GM13977 (cell line): ENCODE measurements around the gene G6PC2.

Experiments used
- DNase-seq: peaks from one replicate; pipeline ENCODE4 v3.0.0; 2012; ENCODE audit warnings: low spot score
- CTCF ChIP-seq: IDR thresholded peaks from 2 replicates; pipeline ENCODE4 v1.5.1; 2012; ENCODE audit warnings: mild to moderate bottlenecking, control low read depth; ENCODE audit not compliant: insufficient read depth; ENCODE audit errors: extremely low read depth, missing control alignments
- in situ Hi-C: fragments of 300-500 bp; cut with MboI; formaldehyde crosslinking; loops from one replicate; pipeline ENCODE4 v1.12.0; 2022; ENCODE audit warnings: low sequenced_read_pairs, low pct_unique_long_range_greater_than_20kb, mixed read lengths, inconsistent platforms; ENCODE audit not compliant: unreplicated experiment

G6PC2 gene

GRCh38 chr2:168939918-168940317 lies 38.8 kb downstream of the G6PC2 start:
- no peak for TF ChIP-seq CTCF
- DNase-seq, result no peak
- in situ Hi-C loops, result no loop called here

- no peak for TF ChIP-seq CTCF
- DNase-seq, result no peak
- in situ Hi-C loops, result no loop called here
These were observed 40.2 kb downstream of the G6PC2 start for GRCh38 chr2:168941297-168941696.

DNA sequence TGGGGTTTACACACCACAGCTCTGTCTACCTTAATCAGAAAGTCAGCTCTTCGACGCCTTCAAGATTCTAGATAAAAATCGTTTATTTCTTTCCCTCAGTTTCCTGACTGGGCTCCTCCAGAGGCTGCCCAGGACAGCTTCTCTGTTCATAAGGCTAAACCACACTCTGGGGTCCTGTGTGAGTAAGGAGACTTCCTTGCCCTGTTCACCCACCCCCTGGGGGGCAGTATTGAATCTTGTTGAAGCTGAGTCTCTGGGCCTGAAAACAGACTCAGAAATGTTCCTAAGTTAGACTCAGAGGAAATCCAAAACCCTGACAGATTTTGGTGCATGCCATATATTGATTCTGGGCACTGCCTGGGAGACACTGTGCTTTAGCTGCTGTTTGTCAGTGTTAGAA lies 43.0 kb downstream of the G6PC2 start:
- DNase-seq, result no peak
- in situ Hi-C loops, result no loop called here
- no peak for TF ChIP-seq CTCF

DNA sequence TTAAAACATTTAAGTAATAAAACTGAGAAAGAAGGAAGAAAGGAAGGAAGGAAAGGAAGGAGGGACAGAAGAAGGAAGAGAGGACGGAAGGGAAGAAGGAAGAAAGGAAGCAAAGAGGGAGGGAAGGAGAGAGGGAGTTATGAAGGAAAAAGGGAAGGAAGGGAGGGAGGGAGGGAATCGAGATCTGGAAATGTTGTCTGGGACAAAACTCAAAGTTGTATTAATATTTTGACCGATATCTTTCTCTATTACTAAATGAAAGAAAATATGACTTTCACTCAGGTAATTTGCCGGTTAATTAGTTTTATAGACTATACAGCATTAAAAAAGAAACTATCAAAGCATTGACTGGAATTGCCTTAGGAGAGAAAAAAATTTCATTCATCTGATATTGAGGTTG lies 44.4 kb downstream of the G6PC2 start:
- in situ Hi-C loops, result no loop called here
- no peak for TF ChIP-seq CTCF
- no peak for DNase-seq

DNA sequence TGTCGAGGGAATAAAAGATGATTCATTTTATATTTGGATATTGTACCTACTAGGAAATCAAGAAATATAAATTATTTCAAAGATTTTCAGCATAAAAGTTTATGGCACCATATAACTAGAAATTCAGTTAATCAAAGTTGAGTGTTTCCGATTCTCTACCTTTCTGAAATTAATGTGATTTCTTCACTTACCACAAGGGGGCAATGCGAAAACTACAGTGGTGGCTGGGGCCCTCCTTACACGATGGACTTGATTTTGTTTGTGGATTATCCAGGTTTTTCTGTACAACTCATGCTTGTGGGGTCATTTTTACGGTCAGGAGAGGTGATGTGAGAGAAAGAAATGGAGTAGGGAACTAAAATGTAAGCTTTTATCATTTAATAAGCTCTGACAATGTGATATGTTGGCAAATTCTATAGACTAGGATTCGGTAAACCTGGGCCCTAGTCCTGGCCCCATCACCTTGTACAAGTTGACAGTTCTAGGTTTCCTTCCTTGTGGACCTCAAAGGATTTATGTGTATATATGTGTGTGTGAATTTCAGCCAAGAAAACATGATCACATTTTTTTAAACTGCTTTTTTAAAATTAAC lies 47.6 kb downstream of the G6PC2 start:
- peak; percentile 71 for TF ChIP-seq CTCF
- no peak for DNase-seq
- in situ Hi-C loops, result no loop called here

GRCh38 chr2:168949324-168949723 lies 48.2 kb downstream of the G6PC2 start:
- in situ Hi-C loops, result no loop called here
- TF ChIP-seq CTCF, result no peak
- no peak for DNase-seq

GRCh38 chr2:168951871-168952270 lies 50.8 kb downstream of the G6PC2 start:
- in situ Hi-C loops, result loop anchor here (25.0 kb wide), 1 partner anchor 160 kb away; no protein-coding TSS in a partner anchor
- no peak for DNase-seq
- TF ChIP-seq CTCF, result no peak
